Left renal cortex interstitium (tissue), 4 donors: ENCODE data around the gene GNAT2. TPM values are rescaled to one million over a fixed set of nuclear protein-coding genes. Genes with fewer than 3 reads are reported as not detected.

Source experiments
- DNase-seq, 4 donors: peaks; one replicate each; pipeline ENCODE4 v3.0.0-alpha.2; 2013; ENCODE audit warnings: low read depth in 4 of 4, low spot score in 2 of 4, missing footprints in 1 of 4
- polyA plus RNA-seq, 4 donors: library from polyadenylated mRNA; unstranded; fragments of 120-200 nt; gene quantifications; one replicate each; pipeline ENCODE4 v1.2.1, GENCODE V29; 2013; ENCODE audit not compliant: insufficient read length in 4 of 4

Gene GNAT2
- polyA plus RNA-seq, 4 donors: not detected

GRCh38 chr1:109567877-109568672 lies 51.3 kb downstream of the GNAT2 start:
- no peak for DNase-seq

- no peak for DNase-seq
These were observed 52.4 kb downstream of the GNAT2 start for GRCh38 chr1:109566982-109567381.

DNA sequence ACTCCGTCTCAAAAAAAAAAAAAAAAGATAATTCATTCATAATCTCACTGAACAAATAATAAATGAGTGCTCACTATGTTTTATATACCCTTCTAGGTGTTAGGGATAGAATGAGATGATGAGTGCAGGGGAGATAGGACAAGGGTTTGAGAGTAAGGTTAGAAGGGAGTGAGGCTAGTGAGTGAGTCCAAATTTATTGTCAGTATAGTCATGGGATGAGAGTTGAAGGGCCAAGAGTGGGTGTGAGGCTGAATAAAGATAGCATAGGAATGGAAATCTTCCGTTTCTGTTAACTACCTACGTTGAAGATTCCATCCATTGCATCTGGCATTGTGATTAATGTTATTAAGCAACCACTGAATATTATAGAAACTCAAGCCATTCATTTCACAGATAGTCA lies 54.2 kb downstream of the GNAT2 start:
- no peak for DNase-seq

DNA sequence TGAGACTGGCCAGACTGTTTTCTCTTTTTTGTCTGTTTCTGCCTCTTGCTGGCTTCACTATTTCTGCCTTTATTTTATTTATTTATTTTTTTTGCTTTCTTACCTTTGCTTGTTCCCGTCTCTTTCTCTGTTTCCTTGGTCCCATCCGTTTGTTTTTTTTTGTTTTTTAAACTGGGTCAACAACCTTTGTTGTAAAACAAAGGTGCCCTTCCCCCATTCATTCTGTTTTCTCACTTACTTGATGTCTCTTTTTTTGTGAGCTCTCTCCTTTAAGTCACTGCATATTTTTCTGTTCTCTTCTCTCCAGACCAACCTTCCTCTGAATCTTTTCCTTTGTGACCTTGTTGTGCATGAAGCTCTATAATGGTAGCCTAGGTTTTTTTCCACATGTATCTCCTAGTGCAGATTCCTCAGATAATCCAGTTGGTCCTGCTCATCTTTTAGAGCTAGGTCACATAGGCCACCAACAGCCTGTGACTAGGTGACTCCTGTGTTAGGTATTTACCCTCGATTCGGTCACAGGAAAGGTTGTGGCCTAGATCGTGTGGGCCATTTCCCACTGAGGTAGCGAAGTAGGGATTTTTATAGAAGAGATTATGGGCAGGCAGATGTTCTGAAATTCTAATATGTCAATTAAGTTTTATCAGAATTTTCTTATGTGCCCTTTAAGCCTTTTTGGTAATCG lies 55.1 kb downstream of the GNAT2 start:
- no peak for DNase-seq

DNA sequence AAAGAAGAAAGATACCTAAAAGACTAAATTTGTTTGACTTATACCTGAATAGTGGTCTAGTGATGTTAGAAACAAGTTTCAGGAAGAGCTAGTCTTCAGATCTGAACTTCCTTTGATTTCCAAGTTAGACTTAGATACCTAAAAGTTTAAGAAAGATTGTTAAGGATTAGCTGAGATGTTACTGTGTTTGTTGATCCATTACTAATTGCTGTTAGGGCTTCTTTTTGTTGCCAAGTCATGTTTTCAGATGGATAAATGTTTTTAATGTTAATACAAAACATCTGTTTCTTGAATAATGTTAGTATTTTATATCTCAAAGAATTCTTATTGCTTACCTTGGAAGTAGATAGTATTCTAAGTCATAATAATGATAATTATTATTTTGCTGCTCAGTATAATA lies 59.4 kb downstream of the GNAT2 start:
- DNase-seq: no peak

DNA sequence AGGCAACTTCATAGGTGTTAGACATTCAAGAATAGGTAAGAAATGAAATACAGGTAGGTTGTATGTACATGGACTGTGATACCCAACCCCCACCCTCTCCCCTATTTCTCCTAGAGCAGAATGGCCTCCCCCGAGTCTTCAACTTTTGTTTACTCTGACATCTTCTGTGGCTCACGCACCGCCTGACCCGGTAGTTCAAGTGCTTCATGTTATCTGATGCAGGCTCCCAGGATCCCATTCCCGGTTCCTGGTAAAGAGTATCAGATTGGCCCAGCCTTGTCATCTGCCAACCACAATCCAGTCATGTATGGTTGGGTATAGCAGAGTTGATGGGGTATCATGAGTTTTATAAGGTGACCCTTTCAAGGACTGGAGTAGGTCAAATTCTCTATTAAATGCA lies 61.9 kb downstream of the GNAT2 start:
- no peak for DNase-seq

GRCh38 chr1:109556563-109556962 lies 62.9 kb downstream of the GNAT2 start:
- no peak for DNase-seq

Other genes with a start within 250 kb of the GNAT2 start
- 10 to 100 TPM; 52.1 to 60.4 (median 56.9) TPM for gene SORT1, start 221.7 kb downstream of the GNAT2 start, polyA plus RNA-seq
- gene PSMA5, start 193.2 kb downstream of the GNAT2 start, polyA plus RNA-seq: 100 to 1,000 TPM in 3 of 4 donors, 10 to 100 TPM in 1; 94.8 to 123 (median 107) TPM
- gene SYPL2, start 153.1 kb downstream of the GNAT2 start, polyA plus RNA-seq: 10 to 100 TPM in 2 of 4 donors, 1 to 10 TPM in 2; 5.6 to 14.0 (median 11.2) TPM
- 10 to 100 TPM in 3 of 4 donors, 1 to 10 TPM in 1; 6.9 to 17.7 (median 11.8) TPM for gene ATXN7L2, start 135.7 kb downstream of the GNAT2 start, polyA plus RNA-seq
- 10 to 100 TPM in 1 of 4 donors, 1 to 10 TPM in 3; 7.8 to 10.1 (median 8.9) TPM for gene CYB561D1, start 125.5 kb downstream of the GNAT2 start, polyA plus RNA-seq
- 10 to 100 TPM in 1 of 4 donors, 1 to 10 TPM in 3; 7.2 to 10.0 (median 8.1) TPM for gene AMIGO1, start 109.9 kb downstream of the GNAT2 start, polyA plus RNA-seq
- gene GPR61, start 79.7 kb downstream of the GNAT2 start, polyA plus RNA-seq: 1 to 10 TPM in 2 of 4 donors, under 1 TPM in 2; 0.58 to 1.0 (median 0.81) TPM
- 10 to 100 TPM; 10.1 to 13.8 (median 12.2) TPM for gene GNAI3, start 71.0 kb downstream of the GNAT2 start, polyA plus RNA-seq
- 10 to 100 TPM; 40.7 to 66.9 (median 51.5) TPM for gene AMPD2, start 221 bp upstream of the GNAT2 start, polyA plus RNA-seq
- gene GSTM4, start 36.5 kb upstream of the GNAT2 start, polyA plus RNA-seq: 10 to 100 TPM; 49.3 to 65.5 (median 61.8) TPM
- gene GSTM2, start 48.4 kb upstream of the GNAT2 start, polyA plus RNA-seq: 100 to 1,000 TPM; 143 to 275 (median 238) TPM
- 100 to 1,000 TPM in 1 of 4 donors, 1 to 10 TPM in 3; 1.7 to 119 (median 3.1) TPM for gene GSTM1, start 68.2 kb upstream of the GNAT2 start, polyA plus RNA-seq
- 10 to 100 TPM; 34.2 to 55.5 (median 39.7) TPM for gene GSTM5, start 92.6 kb upstream of the GNAT2 start, polyA plus RNA-seq
- gene GSTM3, start 121.4 kb upstream of the GNAT2 start, polyA plus RNA-seq: 100 to 1,000 TPM; 201 to 268 (median 237) TPM
- 1 to 10 TPM in 1 of 4 donors, under 1 TPM in 3; 0.37 to 1.6 (median 0.71) TPM for gene EPS8L3, start 144.3 kb upstream of the GNAT2 start, polyA plus RNA-seq